SK-N-SH (cell line): ENCODE results near the gene GXYLT2. TPM values are rescaled to one million over a fixed set of nuclear protein-coding genes. Genes with fewer than 3 reads are reported as not detected.

ENCODE experiments used
- CTCF ChIA-PET: fragments of 300-600, 350-600 bp; formaldehyde crosslinking; extraction: SDS; loops from one replicate; lab custom pipeline; 2021; lab: Yijun Ruan, JAX
- POLR2A ChIA-PET: fragments of 350-600 bp; sonication (Branson Sonifier 250); formaldehyde crosslinking; extraction: SDS; loops from one replicate; lab custom pipeline; 2020; ENCODE audit warnings: antibody characterized with exemption, inconsistent platforms; lab: Yijun Ruan, JAX
- DNase-seq: peaks from one replicate; pipeline ENCODE4 v3.0.0; 2012
- H2AFZ ChIP-seq: fragments of 200-600 bp; sonication (generic); 2 replicates; pipeline ENCODE4 v1.8.1; 2016; ENCODE audit warnings: antibody characterized with exemption, mild to moderate bottlenecking, low read depth
- H3F3A ChIP-seq: fragments of 200-600 bp; sonication (generic); replicated peaks from 2 replicates; pipeline ENCODE3; 2016; ENCODE audit warnings: antibody characterized with exemption, mild to moderate bottlenecking; ENCODE audit not compliant: insufficient read depth
- H3K27ac ChIP-seq, 2 experiments: fragments of 200-500 bp in 1 of 2; fragments of 200-600 bp in 1 of 2; sonication (Bioruptor generic) in 1 of 2; sonication (generic), shearing (Covaris generic) in 1 of 2; 2 replicates each; pipeline versions ENCODE4 v1.5.1 to v1.6.1; 2014 to 2016; ENCODE audit warnings: low read depth in 2 of 2, inconsistent platforms in 1 of 2, low read length in 1 of 2, mild to moderate bottlenecking in 1 of 2, mixed read lengths in 1 of 2
- H3K27me3 ChIP-seq: fragments of 200-600 bp; sonication (generic), shearing (Covaris generic); 2 replicates; pipeline ENCODE4 v1.6.1; 2016; ENCODE audit warnings: mixed run types; ENCODE audit not compliant: insufficient read depth
- H3K36me3 ChIP-seq, 2 experiments: fragments of 200-500 bp in 1 of 2; fragments of 200-600 bp in 1 of 2; sonication (Bioruptor generic) in 1 of 2; sonication (generic) in 1 of 2; replicated peaks in 1 of 2; 2 replicates each; pipeline versions ENCODE3 to v1.5.1; 2014 to 2016; ENCODE audit warnings: low read length in 1 of 2, mild to moderate bottlenecking in 1 of 2; ENCODE audit not compliant: insufficient read depth in 2 of 2, control insufficient read depth in 1 of 2
- H3K4me1 ChIP-seq, 2 experiments: fragments of 200-500 bp in 1 of 2; fragments of 200-600 bp in 1 of 2; sonication (Bioruptor generic) in 1 of 2; sonication (generic), shearing (Covaris generic) in 1 of 2; 2 replicates each; pipeline versions ENCODE4 v1.5.1 to v1.6.1; 2014 to 2016; ENCODE audit warnings: low read depth in 1 of 2, low read length in 1 of 2, mixed run types in 1 of 2; ENCODE audit not compliant: insufficient read depth in 2 of 2, control insufficient read depth in 1 of 2
- H3K4me2 ChIP-seq: fragments of 200-600 bp; sonication (generic), shearing (Covaris generic); 2 replicates; pipeline ENCODE4 v1.6.1; 2017; ENCODE audit warnings: mixed run types
- H3K4me3 ChIP-seq, 2 experiments: fragments of 200-500 bp in 1 of 2; fragments of 200-600 bp in 1 of 2; sonication (Bioruptor generic) in 1 of 2; sonication (generic), shearing (Covaris generic) in 1 of 2; 2 replicates each; pipeline versions ENCODE4 v1.5.1 to v1.8.1; 2014 to 2016; ENCODE audit warnings: low read depth in 2 of 2, inconsistent platforms in 1 of 2, low read length in 1 of 2, mild to moderate bottlenecking in 1 of 2, mixed read lengths in 1 of 2, moderate library complexity in 1 of 2
- H3K79me2 ChIP-seq: fragments of 200-600 bp; sonication (generic); 2 replicates; pipeline ENCODE4 v1.8.1; 2017; ENCODE audit warnings: mild to moderate bottlenecking; ENCODE audit not compliant: insufficient read depth
- H3K9ac ChIP-seq: fragments of 200-600 bp; sonication (generic); 2 replicates; pipeline ENCODE4 v1.6.1; 2017; ENCODE audit warnings: mixed run types
- H3K9me2 ChIP-seq: fragments of 200-600 bp; sonication (generic); 2 replicates; pipeline ENCODE4 v1.6.1; 2017; ENCODE audit warnings: mixed run types
- H3K9me3 ChIP-seq: fragments of 200-600 bp; sonication (generic); 2 replicates; pipeline ENCODE4 v1.6.1; 2017; ENCODE audit warnings: mixed run types, mild to moderate bottlenecking, moderate library complexity
- H4K20me1 ChIP-seq: fragments of 200-600 bp; sonication (generic); 2 replicates; pipeline ENCODE4 v1.6.1; 2017; ENCODE audit warnings: mild to moderate bottlenecking, mixed run types; ENCODE audit not compliant: insufficient read depth
- CHD2 ChIP-seq: fragments of 150-350 bp; IDR thresholded peaks from 2 replicates; pipeline ENCODE4 v1.6.1; 2018; ENCODE audit warnings: low read length; ENCODE audit not compliant: partially characterized antibody
- CTCF ChIP-seq: fragments of 200-600 bp; sonication (generic); IDR thresholded peaks from 2 replicates; pipeline ENCODE4 v1.6.1; 2017; ENCODE audit warnings: antibody characterized with exemption, mild to moderate bottlenecking, moderate library complexity
- ELF1 ChIP-seq: IDR thresholded peaks from 2 replicates; pipeline ENCODE4 v1.4.0; 2012
- EP300 ChIP-seq, 2 experiments: IDR thresholded peaks; 2 replicates each; pipeline versions ENCODE4 v1.4.0 to v1.6.1; 2012; ENCODE audit warnings: borderline replicate concordance in 1 of 2, low read depth in 1 of 2, low read length in 1 of 2
- JUND ChIP-seq: IDR thresholded peaks from 2 replicates; pipeline ENCODE4 v1.4.0; 2012
- MAX ChIP-seq: IDR thresholded peaks from 2 replicates; pipeline ENCODE4 v1.4.0; 2012; ENCODE audit warnings: low read depth
- MEF2A ChIP-seq: IDR thresholded peaks from 2 replicates; pipeline ENCODE4 v1.4.0; 2012; ENCODE audit warnings: low read depth, borderline replicate concordance
- NRF1 ChIP-seq: IDR thresholded peaks from 2 replicates; pipeline ENCODE4 v1.6.1; 2012; ENCODE audit warnings: low read depth, mild to moderate bottlenecking, low read length
- PBX3 ChIP-seq: IDR thresholded peaks from 2 replicates; pipeline ENCODE4; 2012
- POLR2AphosphoS5 ChIP-seq: IDR thresholded peaks from 2 replicates; pipeline ENCODE4 v1.6.1; 2012; ENCODE audit warnings: low read depth, low read length
- RAD21 ChIP-seq: IDR thresholded peaks from 2 replicates; pipeline ENCODE4 v1.6.1; 2012; ENCODE audit warnings: mild to moderate bottlenecking, low read length
- SIN3A ChIP-seq: IDR thresholded peaks from 2 replicates; pipeline ENCODE4 v1.6.1; 2012; ENCODE audit warnings: low read depth, mild to moderate bottlenecking, low read length, moderate library complexity, borderline replicate concordance
- SMC3 ChIP-seq: IDR thresholded peaks from 2 replicates; pipeline ENCODE4 v1.6.1; 2012; ENCODE audit warnings: low read depth, low read length, improper control_type of control experiment
- TCF12 ChIP-seq: IDR thresholded peaks from 2 replicates; pipeline ENCODE4 v1.4.0; 2012
- WGBS: methylation state at CpG from one replicate; pipeline ENCODE4 v1.1.6; 2017; ENCODE audit warnings: low lambda C conversion rate; 5-methylcytosine and 5-hydroxymethylcytosine counted together
- polyA plus RNA-seq, 3 experiments: library from polyadenylated mRNA; depleted of rRNA; stranded (reverse); fragments of >200 nt; gene quantifications; 2 replicates each; pipeline ENCODE4 v1.2.3, GENCODE V29; 2012
- TF ChIP-seq, protein P1 (sequence below): IDR thresholded peaks from 2 replicates; pipeline ENCODE4 v1.4.0; 2012; ENCODE audit warnings: low read depth, borderline replicate concordance
- TF ChIP-seq, protein P2 (sequence below): fragments of 150-350 bp; IDR thresholded peaks from 2 replicates; pipeline ENCODE4 v1.6.1; 2017; ENCODE audit warnings: antibody characterized with exemption, low read length, low read depth, borderline replicate concordance

Gene GXYLT2
- polyA plus RNA-seq, 1 of the 3 experiments (the other 2 are of a cell fraction): 9.1 TPM

DNA sequence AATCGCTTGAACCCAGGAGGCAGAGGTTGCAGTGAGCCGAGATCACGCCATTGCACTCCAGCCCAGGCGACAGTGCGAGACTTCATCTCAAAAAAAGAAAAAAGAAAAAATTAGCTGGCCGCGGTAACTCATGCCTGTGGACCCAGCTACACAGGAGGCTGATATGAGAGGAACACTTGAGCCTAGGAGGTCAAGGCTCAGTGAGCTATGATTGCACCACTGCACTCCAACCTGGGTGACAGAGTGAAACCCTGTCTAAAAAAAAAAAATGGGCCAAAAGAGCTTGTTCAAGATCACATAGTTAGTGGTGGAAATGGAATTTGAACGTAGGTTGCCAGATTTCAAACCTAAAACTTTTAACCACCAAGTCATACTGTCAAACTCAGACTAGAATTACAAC lies 62.5 kb downstream of the GXYLT2 start:
- H3K4me2 ChIP-seq: no peak overlapping the region
- H4K20me1 ChIP-seq: no peaks in the 10 kb centered on the region
- ChIA-PET CTCF (interaction anchor here (0.9 kb wide), 1 partner anchor 9 kb away, joined by 3 read pairs; no protein-coding TSS in a partner anchor), POLR2A (no interaction called here)
- H3K27me3 ChIP-seq: no peaks in the 10 kb centered on the region
- no peaks in the 10 kb centered on the region; the same call in 1 of the 2 replicates for H3K79me2 ChIP-seq
- no peak overlapping the region for H2AFZ ChIP-seq
- no peak overlapping the region for H3K4me3 ChIP-seq
- WGBS: 99% methylated on average over 8 of the region's 8 CpGs
- no peaks in the 10 kb centered on the region; a peak in 2 of 4 replicates for H3K4me1 ChIP-seq
- no peak overlapping the region for H3K27ac ChIP-seq
- no peaks in the 10 kb centered on the region for H3K9me2 ChIP-seq
- H3K36me3 ChIP-seq: no peaks in the 10 kb centered on the region
- TF ChIP-seq POLR2AphosphoS5: no peak
- no peak for TF ChIP-seq EP300 (IDR thresholded peaks at IDR 0.05; ENCODE audit: borderline replicate concordance in 1 of 2, low read depth in 1 of 2, low read length in 1 of 2)
- TF ChIP-seq NRF1: no peak
- H3K9ac ChIP-seq: no peak overlapping the region
- H3K9me3 ChIP-seq: no peaks in the 10 kb centered on the region
- peaks cover 7% of the 10 kb centered on the region for H3F3A ChIP-seq
- DNase-seq: no peak

DNA sequence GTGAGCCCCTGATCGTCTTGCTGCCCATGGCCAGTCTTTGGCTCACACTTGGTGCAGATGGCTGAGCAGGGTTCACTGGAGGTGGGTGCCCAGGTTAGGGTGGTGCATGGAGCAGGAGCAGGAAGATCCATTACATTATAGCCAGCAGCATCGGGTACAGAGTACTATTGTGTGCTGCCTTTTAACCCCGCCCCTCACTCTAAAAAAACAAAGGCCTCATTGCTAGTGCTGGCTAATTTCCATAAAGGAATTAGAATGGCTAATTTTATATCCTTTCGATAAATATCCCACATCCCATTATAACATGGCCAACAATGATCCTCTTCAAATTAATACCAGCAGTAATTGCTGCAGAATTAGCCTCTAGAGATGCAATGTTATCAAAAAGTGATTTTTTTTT lies 63.0 kb downstream of the GXYLT2 start:
- no peak for DNase-seq
- H3K79me2 ChIP-seq: no peaks in the 10 kb centered on the region; the same call in 1 of the 2 replicates
- CTCF ChIA-PET: no interaction called here
- no peaks in the 10 kb centered on the region for H3K9me2 ChIP-seq
- no peaks in the 10 kb centered on the region for H3K36me3 ChIP-seq
- H3K4me2 ChIP-seq: no peak overlapping the region
- H4K20me1 ChIP-seq: no peaks in the 10 kb centered on the region
- no peaks in the 10 kb centered on the region for H3K27me3 ChIP-seq
- no peak overlapping the region for H3K9ac ChIP-seq
- TF ChIP-seq SMC3 (no peak), PBX3 (no peak), MAX (no peak), MEF2A (no peak), SIN3A (no peak), CHD2 (no peak), EP300 (IDR thresholded peaks at IDR 0.05; ENCODE audit: borderline replicate concordance in 1 of 2, low read depth in 1 of 2, low read length in 1 of 2) (no peak), ELF1 (no peak), TCF12 (no peak), RAD21 (no peak), CTCF (no peak), POLR2AphosphoS5 (no peak), JUND (no peak)
- TF ChIP-seq, protein P1, sequence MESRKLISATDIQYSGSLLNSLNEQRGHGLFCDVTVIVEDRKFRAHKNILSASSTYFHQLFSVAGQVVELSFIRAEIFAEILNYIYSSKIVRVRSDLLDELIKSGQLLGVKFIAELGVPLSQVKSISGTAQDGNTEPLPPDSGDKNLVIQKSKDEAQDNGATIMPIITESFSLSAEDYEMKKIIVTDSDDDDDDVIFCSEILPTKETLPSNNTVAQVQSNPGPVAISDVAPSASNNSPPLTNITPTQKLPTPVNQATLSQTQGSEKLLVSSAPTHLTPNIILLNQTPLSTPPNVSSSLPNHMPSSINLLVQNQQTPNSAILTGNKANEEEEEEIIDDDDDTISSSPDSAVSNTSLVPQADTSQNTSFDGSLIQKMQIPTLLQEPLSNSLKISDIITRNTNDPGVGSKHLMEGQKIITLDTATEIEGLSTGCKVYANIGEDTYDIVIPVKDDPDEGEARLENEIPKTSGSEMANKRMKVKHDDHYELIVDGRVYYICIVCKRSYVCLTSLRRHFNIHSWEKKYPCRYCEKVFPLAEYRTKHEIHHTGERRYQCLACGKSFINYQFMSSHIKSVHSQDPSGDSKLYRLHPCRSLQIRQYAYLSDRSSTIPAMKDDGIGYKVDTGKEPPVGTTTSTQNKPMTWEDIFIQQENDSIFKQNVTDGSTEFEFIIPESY: no peak
- TF ChIP-seq, protein P2, sequence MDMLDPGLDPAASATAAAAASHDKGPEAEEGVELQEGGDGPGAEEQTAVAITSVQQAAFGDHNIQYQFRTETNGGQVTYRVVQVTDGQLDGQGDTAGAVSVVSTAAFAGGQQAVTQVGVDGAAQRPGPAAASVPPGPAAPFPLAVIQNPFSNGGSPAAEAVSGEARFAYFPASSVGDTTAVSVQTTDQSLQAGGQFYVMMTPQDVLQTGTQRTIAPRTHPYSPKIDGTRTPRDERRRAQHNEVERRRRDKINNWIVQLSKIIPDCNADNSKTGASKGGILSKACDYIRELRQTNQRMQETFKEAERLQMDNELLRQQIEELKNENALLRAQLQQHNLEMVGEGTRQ: no peak
- H3K4me3 ChIP-seq: no peak overlapping the region
- H3K9me3 ChIP-seq: no peaks in the 10 kb centered on the region
- H3F3A ChIP-seq: peaks cover 3% of the 10 kb centered on the region
- H2AFZ ChIP-seq: no peak overlapping the region
- no peak overlapping the region for H3K27ac ChIP-seq
- no peaks in the 10 kb centered on the region; a peak in 2 of 4 replicates for H3K4me1 ChIP-seq
- POLR2A ChIA-PET: no interaction called here
- WGBS: 89% methylated on average over 4 of the region's 4 CpGs
